Bronchial epithelial cell (primary cell): ENCODE measurements around the gene ATP10D. TPM values are rescaled to one million over a fixed set of nuclear protein-coding genes. Genes with fewer than 3 reads are reported as not detected.
A peak's percentile ranks its signal among the peaks of the same experiment; 100 is the strongest.

ENCODE experiments used
- DNase-seq: peaks from one replicate; pipeline ENCODE4 v3.0.0-alpha.2; 2010; ENCODE audit warnings: low read depth
- FAIRE-seq: peaks from 2 replicates; lab custom pipeline; 2011; peaks lifted over from hg19 to GRCh38; lab: Jason Lieb, UNC
- H3K27me3 ChIP-seq: 2 replicates; pipeline ENCODE4 v1.5.1; 2011; ENCODE audit warnings: low read length; ENCODE audit not compliant: control insufficient read depth, insufficient read depth
- H3K36me3 ChIP-seq: 2 replicates; pipeline ENCODE4 v1.5.1; 2011; ENCODE audit warnings: low read length; ENCODE audit not compliant: control insufficient read depth, insufficient read depth
- H3K4me3 ChIP-seq: 2 replicates; pipeline ENCODE4 v1.5.1; 2011; ENCODE audit warnings: mild to moderate bottlenecking, low read depth, low read length, control low read depth
- CTCF ChIP-seq: IDR thresholded peaks from 2 replicates; pipeline ENCODE4 v1.5.1; 2011; ENCODE audit warnings: mild to moderate bottlenecking, moderate library complexity, low read length, control low read depth, inconsistent platforms; ENCODE audit not compliant: insufficient read depth, severe bottlenecking
- total RNA-seq: library from RNA; depleted of rRNA; stranded (reverse); fragments of >200 nt; gene quantifications from 2 replicates; pipeline ENCODE4 v1.2.1, GENCODE V29; 2014

ATP10D gene
- total RNA-seq, 1 donor from 2014 or later: 20.0 TPM

- FAIRE-seq: no peak
- H3K27me3 ChIP-seq: no peaks in the 10 kb centered on the region
- TF ChIP-seq CTCF: no peak
- DNase-seq: no peak
- H3K4me3 ChIP-seq: no peak overlapping the region
- no peaks in the 10 kb centered on the region for H3K36me3 ChIP-seq
These were observed 15.7 kb downstream of the ATP10D start for GRCh38 chr4:47500776-47501175.

- no peak for FAIRE-seq
These were observed 20.1 kb downstream of the ATP10D start for GRCh38 chr4:47505147-47505546.

GRCh38 chr4:47505666-47506065 is 20.6 kb downstream of the ATP10D start:
- no peaks in the 10 kb centered on the region for H3K36me3 ChIP-seq
- FAIRE-seq: no peak
- TF ChIP-seq CTCF: no peak
- H3K27me3 ChIP-seq: no peaks in the 10 kb centered on the region
- DNase-seq: no peak
- H3K4me3 ChIP-seq: no peak overlapping the region

More at GRCh38 chr4:47505147-47505546, 20.1 kb downstream of the ATP10D start:
- Histone ChIP-seq H3K27me3 (no peaks in the 10 kb centered on the region), H3K36me3 (no peaks in the 10 kb centered on the region), H3K4me3 (no peak overlapping the region)
- DNase-seq: no peak
- TF ChIP-seq CTCF: no peak

- peaks cover 5% of the 10 kb centered on the region for H3K36me3 ChIP-seq
- no peak overlapping the region for H3K4me3 ChIP-seq
- FAIRE-seq (no peak), DNase-seq (peak; percentile 56)
- peak; percentile 9 for TF ChIP-seq CTCF
- no peaks in the 10 kb centered on the region for H3K27me3 ChIP-seq
These were observed 25.6 kb downstream of the ATP10D start for GRCh38 chr4:47510506-47511143.

- TF ChIP-seq CTCF: no peak
- DNase-seq (no peak), FAIRE-seq (no peak)
- peaks cover 7% of the 10 kb centered on the region for H3K36me3 ChIP-seq
- no peaks in the 10 kb centered on the region for H3K27me3 ChIP-seq
- H3K4me3 ChIP-seq: no peak overlapping the region
These were observed 28.4 kb downstream of the ATP10D start for GRCh38 chr4:47513461-47513860.

GRCh38 chr4:47519239-47519883 is 34.3 kb downstream of the ATP10D start:
- H3K36me3 ChIP-seq: peaks cover 3% of the 10 kb centered on the region
- FAIRE-seq: no peak
- no peaks in the 10 kb centered on the region for H3K27me3 ChIP-seq
- DNase-seq: no peak
- no peak for TF ChIP-seq CTCF
- no peak overlapping the region for H3K4me3 ChIP-seq
